Central memory CD8-positive, alpha-beta T cell (primary cell): ENCODE measurements around the gene CADM2.

Source experiments
- ATAC-seq: fragments of 150-1000 bp; cut with Tn5 transposase; replicated peaks from 2 replicates; pipeline ENCODE4 v1.10.0; 2022; ENCODE audit warnings: mild to moderate bottlenecking, moderate FRiP score, moderate number of reproducible peaks; ENCODE audit not compliant: poor library complexity, severe bottlenecking; ENCODE audit errors: extremely low read depth
- DNase-seq, 2 donors: peaks; one replicate each; pipeline ENCODE4 v3.0.0; 2021; ENCODE audit warnings: low spot score in 2 of 2
- H3K27ac Mint-ChIP-seq: one replicate; pipeline ENCODE4 v1.8.0; 2022; ENCODE audit warnings: low read depth, mild to moderate bottlenecking, moderate library complexity, mixed read lengths
- H3K27me3 Mint-ChIP-seq: one replicate; pipeline ENCODE4 v1.8.0; 2022; ENCODE audit warnings: mixed read lengths
- H3K36me3 Mint-ChIP-seq: one replicate; pipeline ENCODE4 v1.8.0; 2022; ENCODE audit warnings: mild to moderate bottlenecking, moderate library complexity, mixed read lengths; ENCODE audit not compliant: insufficient read depth
- H3K4me1 Mint-ChIP-seq: one replicate; pipeline ENCODE4 v1.8.0; 2022; ENCODE audit warnings: mixed read lengths
- H3K4me3 Mint-ChIP-seq: one replicate; pipeline ENCODE4 v1.8.0; 2022; ENCODE audit warnings: mild to moderate bottlenecking, moderate library complexity, mixed read lengths
- H3K9me3 Mint-ChIP-seq: one replicate; pipeline ENCODE4 v1.8.0; 2022; ENCODE audit warnings: mixed read lengths

The CADM2 gene

DNA sequence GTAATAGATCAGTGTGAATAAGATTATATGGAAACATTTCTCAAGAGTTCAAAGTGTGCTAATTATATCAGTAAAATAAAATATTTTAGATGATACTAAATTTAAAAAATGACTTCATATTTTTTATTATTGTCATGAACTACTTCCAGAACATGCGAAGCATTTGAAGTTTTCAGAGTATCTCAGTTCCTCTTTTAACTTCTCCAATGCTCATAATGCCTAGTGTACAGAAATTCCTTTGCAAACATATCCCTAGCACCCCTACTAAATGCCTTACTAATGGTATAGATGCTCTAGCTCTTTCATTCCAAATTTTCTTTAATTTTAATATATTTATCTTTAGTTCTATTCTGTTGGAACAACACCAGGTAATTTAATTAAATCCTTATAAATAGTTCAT is 580.4 kb downstream of the CADM2 start:
- DNase-seq (no peak), ATAC-seq (no peak)
- no peaks in the 10 kb centered on the region for H3K36me3 Mint-ChIP-seq
- no peak overlapping the region for H3K27ac Mint-ChIP-seq
- H3K9me3 Mint-ChIP-seq = peaks cover 17% of the 10 kb centered on the region
- no peaks in the 10 kb centered on the region for H3K27me3 Mint-ChIP-seq
- no peak overlapping the region for H3K4me3 Mint-ChIP-seq
- H3K4me1 Mint-ChIP-seq = no peaks in the 10 kb centered on the region

DNA sequence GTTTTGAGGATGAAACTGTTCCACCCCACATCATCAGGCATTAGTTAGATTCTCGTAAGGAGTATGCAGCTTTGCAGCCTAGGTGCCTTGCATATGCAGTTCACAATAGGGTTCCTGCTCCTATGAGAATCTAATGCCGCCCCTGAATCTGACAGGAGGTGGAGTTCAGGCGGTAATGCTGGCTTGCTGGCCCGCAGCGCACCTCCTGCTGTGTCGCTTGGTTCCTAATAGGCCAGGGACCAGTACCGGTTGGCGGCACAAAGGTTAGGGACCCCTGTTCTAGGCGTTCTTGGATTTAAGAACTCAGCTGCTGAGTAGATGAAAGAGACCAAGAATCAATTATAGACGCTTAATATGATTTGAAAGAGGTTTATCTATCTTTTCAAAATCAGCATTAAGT is 595.4 kb downstream of the CADM2 start:
- no peaks in the 10 kb centered on the region for H3K27me3 Mint-ChIP-seq
- ATAC-seq = no peak
- H3K4me3 Mint-ChIP-seq = no peak overlapping the region
- H3K36me3 Mint-ChIP-seq = no peaks in the 10 kb centered on the region
- no peaks in the 10 kb centered on the region for H3K4me1 Mint-ChIP-seq
- H3K27ac Mint-ChIP-seq = no peak overlapping the region
- DNase-seq = no peak
- peaks cover 5% of the 10 kb centered on the region for H3K9me3 Mint-ChIP-seq

DNA sequence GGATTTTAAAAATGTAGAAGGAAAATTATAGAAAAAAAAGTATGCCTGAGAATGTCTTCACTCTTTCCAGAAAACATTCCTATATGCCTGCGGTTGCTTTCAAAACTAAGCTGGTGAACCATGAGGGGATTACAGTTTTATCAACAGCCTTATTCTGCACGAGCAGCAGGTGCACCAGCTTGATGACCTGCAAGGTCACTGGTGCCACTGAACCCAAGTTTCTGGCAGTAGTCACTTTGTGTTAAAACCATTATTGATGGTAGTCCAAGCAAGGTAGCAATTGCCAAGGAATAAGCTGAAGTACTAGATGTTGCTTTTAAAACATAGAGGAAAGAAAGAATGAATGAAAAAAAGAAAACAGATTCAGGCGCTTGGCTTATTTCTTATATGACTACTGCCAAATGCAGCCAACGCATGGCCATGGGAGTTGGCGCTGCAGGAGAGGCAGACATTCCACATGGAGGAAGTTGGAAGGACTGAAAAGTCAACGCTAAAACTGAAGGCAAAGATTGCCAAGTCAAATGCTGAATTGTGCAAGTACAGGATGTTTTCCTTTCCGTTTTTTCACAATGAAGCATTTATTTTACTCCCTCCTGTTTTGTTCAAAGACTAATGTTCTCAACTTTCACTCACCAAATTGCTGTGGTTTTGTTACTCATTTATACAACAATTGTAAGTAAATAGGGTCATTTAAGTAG is 601.4 kb downstream of the CADM2 start:
- DNase-seq = no peak

DNA sequence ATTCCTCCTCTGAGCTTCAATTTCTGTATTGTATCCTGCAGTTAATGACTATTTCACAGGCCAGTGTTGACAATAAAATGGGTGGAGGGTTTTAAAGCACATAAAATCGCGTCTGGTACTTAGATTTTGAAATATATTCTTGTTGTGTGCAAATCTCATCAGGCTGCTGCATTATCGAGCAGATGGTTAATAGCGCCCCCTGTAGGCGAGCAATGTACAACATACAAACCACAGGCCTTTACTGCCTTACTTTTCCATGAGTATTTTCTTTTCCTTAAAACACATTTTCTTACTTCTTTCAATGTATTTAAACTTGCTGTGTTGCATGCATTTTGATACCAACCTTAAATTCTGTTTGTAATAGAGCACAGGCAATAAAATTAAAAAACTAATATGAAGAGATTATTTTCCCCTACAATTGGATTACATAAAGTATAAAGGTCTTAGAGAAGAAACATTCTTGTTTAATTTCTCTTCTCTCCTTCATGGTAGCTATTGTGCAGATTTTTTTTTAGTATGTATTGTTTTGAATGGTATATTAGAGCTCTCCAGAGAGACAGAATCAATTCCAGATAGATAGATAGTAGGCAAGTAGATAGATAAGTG is 608.4 kb downstream of the CADM2 start:
- Mint-ChIP-seq H3K27ac (no peak overlapping the region), H3K9me3 (peaks cover 5% of the 10 kb centered on the region), H3K4me3 (no peak overlapping the region), H3K4me1 (no peaks in the 10 kb centered on the region), H3K27me3 (no peaks in the 10 kb centered on the region), H3K36me3 (no peaks in the 10 kb centered on the region)
- no peak for DNase-seq
- no peak for ATAC-seq

More for the DNA sequence above, 601.4 kb downstream of the CADM2 start:
- Mint-ChIP-seq H3K27ac (no peak overlapping the region), H3K9me3 (no peaks in the 10 kb centered on the region), H3K4me3 (no peak overlapping the region), H3K4me1 (no peaks in the 10 kb centered on the region), H3K36me3 (no peaks in the 10 kb centered on the region), H3K27me3 (no peaks in the 10 kb centered on the region)
- ATAC-seq = no peak

DNA sequence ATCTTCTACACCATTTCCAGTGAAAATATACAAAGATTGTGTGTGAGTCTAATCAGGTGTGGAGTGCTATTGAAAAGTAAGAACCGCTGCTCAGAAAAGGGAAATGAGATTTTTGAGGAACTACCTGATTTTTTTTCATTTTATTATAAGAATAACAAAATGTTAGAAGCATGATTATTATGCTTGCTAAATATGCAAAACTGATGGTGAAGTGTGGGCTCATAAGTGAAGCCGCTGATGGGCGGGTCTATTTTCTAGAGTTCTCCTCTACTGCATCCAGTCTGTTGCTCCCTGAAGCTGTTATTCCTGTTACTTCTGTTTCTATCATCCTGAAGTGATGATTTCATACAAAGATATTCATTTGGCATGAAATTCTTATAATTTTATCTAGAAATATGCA is 612.0 kb downstream of the CADM2 start:
- no peaks in the 10 kb centered on the region for H3K4me1 Mint-ChIP-seq
- peaks cover 5% of the 10 kb centered on the region for H3K9me3 Mint-ChIP-seq
- no peak overlapping the region for H3K27ac Mint-ChIP-seq
- DNase-seq = no peak
- no peaks in the 10 kb centered on the region for H3K27me3 Mint-ChIP-seq
- H3K4me3 Mint-ChIP-seq = no peak overlapping the region
- ATAC-seq = no peak
- no peaks in the 10 kb centered on the region for H3K36me3 Mint-ChIP-seq

DNA sequence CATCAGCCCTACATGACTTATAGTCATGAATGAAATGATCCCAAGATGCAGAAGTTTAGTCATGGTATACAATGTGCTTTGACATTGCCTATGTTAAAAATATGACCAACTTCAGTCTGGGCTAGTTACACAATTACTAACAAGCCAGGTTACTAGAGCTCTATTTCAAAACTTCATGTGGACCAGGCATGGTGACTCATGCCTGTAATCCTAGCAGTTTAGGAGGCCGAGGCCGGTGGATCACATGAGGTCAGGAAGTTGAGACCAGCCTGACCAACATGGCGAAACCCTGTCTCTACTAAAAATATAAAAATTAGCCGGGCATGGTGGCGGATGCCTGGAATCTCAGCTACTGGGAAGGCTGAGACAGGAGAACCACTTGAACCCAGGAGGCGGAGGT is 613.0 kb downstream of the CADM2 start:
- Mint-ChIP-seq H3K4me3 (no peak overlapping the region), H3K36me3 (no peaks in the 10 kb centered on the region), H3K4me1 (no peaks in the 10 kb centered on the region), H3K27me3 (no peaks in the 10 kb centered on the region), H3K27ac (no peak overlapping the region), H3K9me3 (peaks cover 5% of the 10 kb centered on the region)
- no peak for DNase-seq
- ATAC-seq = no peak

DNA sequence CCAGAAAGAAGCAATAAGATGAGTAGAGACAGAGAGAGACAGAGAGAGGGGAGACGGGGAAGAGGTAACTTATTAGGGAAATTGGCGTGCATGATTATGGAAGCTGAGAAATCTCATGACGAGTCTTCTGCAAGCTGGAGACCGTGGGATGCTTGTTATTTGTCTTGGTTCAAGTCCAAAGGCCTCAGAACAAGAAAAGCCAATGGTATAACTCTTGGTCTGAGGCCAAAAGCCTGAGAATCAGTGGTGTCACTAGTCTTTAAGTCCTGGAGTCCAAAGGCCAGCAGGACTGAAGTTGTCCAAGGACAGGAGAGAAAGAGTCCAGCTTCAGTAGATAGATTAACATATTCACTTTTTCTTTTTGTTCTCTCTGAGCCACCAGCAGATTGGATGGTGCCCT is 613.6 kb downstream of the CADM2 start:
- no peak overlapping the region for H3K4me3 Mint-ChIP-seq
- H3K27me3 Mint-ChIP-seq = no peaks in the 10 kb centered on the region
- no peaks in the 10 kb centered on the region for H3K4me1 Mint-ChIP-seq
- no peak for ATAC-seq
- H3K36me3 Mint-ChIP-seq = no peaks in the 10 kb centered on the region
- no peak for DNase-seq
- no peak overlapping the region for H3K27ac Mint-ChIP-seq
- H3K9me3 Mint-ChIP-seq = peaks cover 5% of the 10 kb centered on the region

DNA sequence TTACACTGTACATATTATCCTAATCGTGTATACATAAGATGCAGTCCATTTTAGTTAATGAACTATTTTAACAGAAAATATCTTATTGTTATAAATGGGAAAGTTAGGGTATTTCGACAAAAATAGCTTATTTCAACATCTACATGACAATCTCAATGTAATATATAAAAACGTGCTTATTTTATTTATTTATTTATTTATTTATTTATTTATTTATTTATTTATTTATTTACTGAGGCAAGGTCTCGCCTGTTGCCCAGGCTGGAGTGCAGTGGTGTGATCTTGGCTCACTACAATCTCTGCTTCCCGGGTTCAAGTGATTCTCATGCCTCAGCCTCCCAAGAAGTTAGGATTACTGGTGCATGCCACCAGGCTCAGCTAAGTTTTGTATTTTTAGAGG is 614.2 kb downstream of the CADM2 start:
- H3K27me3 Mint-ChIP-seq = no peaks in the 10 kb centered on the region
- H3K9me3 Mint-ChIP-seq = peaks cover 5% of the 10 kb centered on the region
- no peak overlapping the region for H3K27ac Mint-ChIP-seq
- H3K4me3 Mint-ChIP-seq = no peak overlapping the region
- no peaks in the 10 kb centered on the region for H3K4me1 Mint-ChIP-seq
- no peak for ATAC-seq
- no peak for DNase-seq
- H3K36me3 Mint-ChIP-seq = no peaks in the 10 kb centered on the region

DNA sequence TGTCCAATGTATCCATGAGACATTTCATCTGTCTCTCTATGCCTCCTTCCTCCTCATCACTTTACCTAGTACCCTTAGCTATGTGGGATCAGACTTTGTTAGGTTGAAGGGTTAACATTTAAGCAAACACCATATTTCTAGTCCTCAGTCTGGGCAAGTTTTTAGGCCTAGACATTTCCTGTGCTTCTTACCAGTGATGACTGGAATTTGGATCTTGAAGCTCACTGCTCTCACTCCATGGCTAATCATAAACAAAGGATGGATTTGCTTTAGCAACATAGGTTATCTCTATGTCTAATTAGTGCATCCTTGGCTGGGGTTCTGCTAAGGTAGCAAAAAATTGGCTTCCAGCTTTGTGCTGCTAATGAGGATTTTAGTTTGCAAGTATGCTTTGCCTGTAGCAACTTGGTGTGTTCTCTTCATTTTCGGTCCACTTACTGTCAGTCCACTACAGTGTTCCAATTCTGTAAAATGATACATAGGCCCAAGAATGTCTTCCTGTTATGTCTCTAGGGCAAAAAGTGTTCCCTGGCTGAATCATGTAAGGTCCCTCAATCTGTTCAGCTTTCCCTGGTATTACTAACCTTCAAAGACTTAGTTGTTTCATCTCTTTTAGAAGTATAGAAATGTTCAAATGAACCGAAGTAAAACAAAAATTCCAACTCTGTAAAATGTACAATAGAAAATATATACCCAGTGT is 615.4 kb downstream of the CADM2 start:
- no peaks in the 10 kb centered on the region for H3K4me1 Mint-ChIP-seq
- DNase-seq (no peak), ATAC-seq (no peak)
- H3K27ac Mint-ChIP-seq = no peak overlapping the region
- peaks cover 1% of the 10 kb centered on the region for H3K9me3 Mint-ChIP-seq
- H3K4me3 Mint-ChIP-seq = no peak overlapping the region
- H3K36me3 Mint-ChIP-seq = no peaks in the 10 kb centered on the region
- H3K27me3 Mint-ChIP-seq = no peaks in the 10 kb centered on the region

DNA sequence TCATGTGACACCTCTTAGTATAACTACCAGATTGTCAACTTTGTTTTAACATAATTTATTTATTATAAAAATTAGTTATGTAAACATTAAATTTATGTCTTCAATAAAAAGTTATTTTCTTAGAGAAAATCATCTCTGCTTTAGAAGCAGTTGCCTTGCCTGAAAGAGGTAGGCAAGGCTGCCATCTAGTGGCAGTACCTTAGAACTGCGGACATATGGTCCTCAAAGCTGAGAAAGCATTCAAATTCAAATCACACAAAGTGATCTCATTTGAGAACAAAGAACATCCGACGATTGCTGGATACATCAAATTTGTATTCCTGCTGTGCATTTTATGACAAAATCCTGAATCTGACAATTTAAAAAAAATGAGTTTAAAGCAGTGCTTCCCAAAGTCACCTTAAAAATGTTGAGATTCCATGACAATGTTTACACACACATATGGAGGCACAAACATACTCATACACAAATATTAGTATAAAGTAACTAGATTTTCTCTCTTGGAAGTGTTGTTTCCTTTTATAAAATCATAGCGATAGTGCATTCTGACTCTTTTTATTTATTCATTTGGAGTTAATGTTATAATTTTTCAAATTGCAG is 617.4 kb downstream of the CADM2 start:
- H3K4me3 Mint-ChIP-seq = no peak overlapping the region
- ATAC-seq (no peak), DNase-seq (no peak)
- H3K9me3 Mint-ChIP-seq = no peaks in the 10 kb centered on the region
- H3K27me3 Mint-ChIP-seq = no peaks in the 10 kb centered on the region
- H3K27ac Mint-ChIP-seq = no peak overlapping the region
- no peaks in the 10 kb centered on the region for H3K36me3 Mint-ChIP-seq
- H3K4me1 Mint-ChIP-seq = no peaks in the 10 kb centered on the region

DNA sequence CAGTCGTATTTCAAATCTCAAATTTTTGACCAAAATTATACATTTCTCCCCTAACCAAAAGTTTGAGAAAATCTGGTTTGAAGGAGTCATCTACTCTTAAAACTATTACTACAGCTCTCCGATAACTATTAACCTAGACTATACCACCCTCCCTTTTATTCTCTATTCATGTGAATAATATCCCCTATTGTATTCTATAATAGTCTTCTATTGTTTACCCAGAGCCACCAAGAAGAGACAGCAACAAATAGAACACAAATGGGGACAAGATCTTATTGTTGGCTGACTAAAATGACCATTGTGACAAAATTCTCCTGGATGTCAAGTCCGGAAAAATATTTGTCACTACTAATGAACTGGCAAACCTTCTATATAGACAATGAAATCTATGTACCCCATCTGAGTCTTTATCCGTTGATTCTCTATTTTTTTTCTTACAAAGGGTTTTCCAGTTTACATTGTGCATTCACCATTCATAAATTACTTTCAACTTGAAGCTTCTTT is 618.0 kb downstream of the CADM2 start:
- ATAC-seq (no peak), DNase-seq (no peak)
- no peaks in the 10 kb centered on the region for H3K9me3 Mint-ChIP-seq
- H3K4me3 Mint-ChIP-seq = no peak overlapping the region
- no peaks in the 10 kb centered on the region for H3K27me3 Mint-ChIP-seq
- no peaks in the 10 kb centered on the region for H3K36me3 Mint-ChIP-seq
- H3K27ac Mint-ChIP-seq = no peak overlapping the region
- H3K4me1 Mint-ChIP-seq = no peaks in the 10 kb centered on the region

DNA sequence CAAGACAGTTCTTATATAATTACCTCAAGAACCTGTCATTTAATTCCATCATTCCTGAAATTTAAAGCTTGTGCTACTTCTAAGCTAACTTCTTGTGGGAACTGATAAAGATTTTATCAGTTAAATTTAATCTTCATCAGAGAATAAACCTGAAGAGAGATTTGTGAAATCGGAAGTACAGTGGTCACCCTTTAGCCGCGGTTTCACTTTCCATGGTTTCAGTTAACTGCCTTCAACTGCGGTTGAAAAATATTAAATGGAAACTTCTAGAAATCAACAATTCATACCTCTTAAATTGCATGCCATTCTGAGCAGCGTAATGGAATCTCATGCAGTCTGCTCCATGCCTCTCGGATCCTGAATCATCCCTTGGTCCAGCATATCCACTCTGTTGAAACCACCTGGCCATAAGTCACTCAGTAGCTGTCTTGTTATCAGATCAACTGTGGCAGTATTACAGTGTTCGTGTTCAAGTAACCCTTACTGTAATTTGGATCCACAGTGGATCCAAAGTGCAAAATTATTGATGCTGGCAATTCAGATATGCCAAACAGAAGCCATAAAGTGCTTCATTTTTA is 626.1 kb downstream of the CADM2 start:
- Mint-ChIP-seq H3K4me3 (no peak overlapping the region), H3K27me3 (no peaks in the 10 kb centered on the region), H3K4me1 (no peaks in the 10 kb centered on the region), H3K27ac (no peak overlapping the region), H3K9me3 (peaks cover 12% of the 10 kb centered on the region), H3K36me3 (no peaks in the 10 kb centered on the region)
- DNase-seq (no peak), ATAC-seq (no peak)
